Measurements from ENCODE around the gene PTPRR.

GRCh38 chr12:70667253-70667652 is 253.3 kb downstream of the PTPRR start:
- TF ChIP-seq CEBPB (IDR thresholded peaks at IDR 0.05) (no peak), RAD21 (IDR thresholded peaks at IDR 0.05; ENCODE audit: low read depth) (no peak), EP300 (IDR thresholded peaks at IDR 0.05; ENCODE audit: borderline replicate concordance) (no peak), EGR1 (IDR thresholded peaks at IDR 0.05) (no peak), YY1 (IDR thresholded peaks at IDR 0.05; ENCODE audit: low read depth) (no peak), TAF1 (IDR thresholded peaks at IDR 0.05; ENCODE audit: low read depth) (no peak), MAX (IDR thresholded peaks at IDR 0.05) (no peak), REST (IDR thresholded peaks at IDR 0.05; ENCODE audit: low read depth) (no peak)

All from Ishikawa (cell line).